ENCODE measurements around the gene ZSWIM3. TPM values are rescaled to one million over a fixed set of nuclear protein-coding genes. Genes with fewer than 3 reads are reported as not detected.
A peak's percentile ranks its signal among the peaks of the same experiment; 100 is the strongest.

Gene ZSWIM3
- total and polyA plus RNA-seq, 2 of the 13 experiments (the other 11 are each of a cell fraction or from before 2014, with no cell fraction given): 5.2 to 5.8 TPM

DNA sequence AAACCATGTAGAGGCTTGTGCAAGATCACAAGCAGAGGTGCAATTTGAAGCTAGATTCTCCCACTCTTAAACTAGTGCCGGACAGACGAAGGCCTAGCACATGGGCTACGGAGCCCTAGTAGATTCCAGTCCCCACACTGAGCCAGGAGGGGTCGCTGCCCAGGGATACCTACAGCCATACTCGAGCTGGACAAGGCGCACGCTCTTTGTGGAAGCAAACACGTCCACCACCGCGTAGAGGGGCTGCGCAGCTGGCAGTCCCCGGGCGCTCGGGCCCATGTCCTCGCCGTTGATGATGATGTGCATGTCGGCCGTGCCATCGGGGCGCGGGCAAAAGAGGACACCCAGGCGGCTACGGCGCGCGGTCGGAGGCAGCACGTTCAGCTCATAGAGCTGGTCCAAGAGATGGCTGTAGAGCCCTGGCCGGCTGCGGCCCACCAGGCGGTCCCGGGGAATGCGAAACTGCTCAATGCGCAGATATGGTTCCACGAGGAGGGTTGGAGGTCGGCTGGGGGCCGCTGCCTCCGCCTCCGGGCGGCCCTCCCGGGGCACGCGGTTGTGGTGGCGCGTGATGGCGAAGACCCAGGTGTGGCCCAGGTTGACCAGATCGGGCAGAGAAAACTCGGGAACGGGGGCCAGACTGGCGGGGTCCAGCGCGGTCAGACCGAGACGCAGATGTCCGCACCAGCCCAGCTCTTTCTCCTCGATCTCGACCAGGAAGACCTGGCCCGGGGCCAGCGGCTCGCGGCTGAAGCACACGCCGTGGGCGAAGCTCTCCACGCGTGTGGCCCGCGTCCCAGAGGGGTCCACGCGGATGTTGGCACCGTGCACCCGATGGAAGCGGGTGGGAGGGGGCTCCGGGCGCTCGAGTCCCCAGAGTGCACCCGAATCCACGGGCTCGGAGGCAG is 32.9 kb downstream of the ZSWIM3 start (continued):
- TF ChIP-seq DBP (CRISPR knock-in tag; IDR thresholded peaks at IDR 0.05; ENCODE audit: not compliant biosample characterization) (peak; percentile 78), ZNF101 (CRISPR knock-in tag; IDR thresholded peaks at IDR 0.05; ENCODE audit: borderline replicate concordance, low read depth) (no peak), BHLHE40 (IDR thresholded peaks at IDR 0.05; ENCODE audit: low read length) (peak; percentile 65), ZFP62 (CRISPR knock-in tag; IDR thresholded peaks at IDR 0.05) (no peak; the same call in 1 of the 2 replicates), SMAD9 (CRISPR knock-in tag; IDR thresholded peaks at IDR 0.05) (peak; percentile 95; the same call in 1 of the 2 replicates), FOXC1 (CRISPR knock-in tag; IDR thresholded peaks at IDR 0.05; ENCODE audit: borderline replicate concordance) (0 out of 2 replicates have a peak, but pooled peaks have one; percentile 20), KDM4B (CRISPR knock-in tag; IDR thresholded peaks at IDR 0.05) (peak; percentile 80), BORCS8-MEF2B (CRISPR knock-in tag; IDR thresholded peaks at IDR 0.05) (no peak; the same call in 1 of the 2 replicates), FLYWCH1 (CRISPR knock-in tag; IDR thresholded peaks at IDR 0.05) (0 out of 2 replicates have a peak, but pooled peaks have one; percentile 77), ZNF501 (CRISPR knock-in tag; IDR thresholded peaks at IDR 0.05) (peak; percentile 63), ZNF10 (CRISPR knock-in tag; IDR thresholded peaks at IDR 0.05; ENCODE audit: borderline replicate concordance, low read depth) (no peak), UBTF (CRISPR knock-in tag; IDR thresholded peaks at IDR 0.05) (peak; percentile 65), ZNF816 (CRISPR knock-in tag; IDR thresholded peaks at IDR 0.05; ENCODE audit: borderline replicate concordance) (no peak; the same call in 1 of the 2 replicates), RFX1 (IDR thresholded peaks at IDR 0.05) (no peak), MYC (CRISPR knock-in tag; IDR thresholded peaks at IDR 0.05; ENCODE audit: borderline replicate concordance) (peak; percentile 97)
- TF ChIP-seq, protein P1, sequence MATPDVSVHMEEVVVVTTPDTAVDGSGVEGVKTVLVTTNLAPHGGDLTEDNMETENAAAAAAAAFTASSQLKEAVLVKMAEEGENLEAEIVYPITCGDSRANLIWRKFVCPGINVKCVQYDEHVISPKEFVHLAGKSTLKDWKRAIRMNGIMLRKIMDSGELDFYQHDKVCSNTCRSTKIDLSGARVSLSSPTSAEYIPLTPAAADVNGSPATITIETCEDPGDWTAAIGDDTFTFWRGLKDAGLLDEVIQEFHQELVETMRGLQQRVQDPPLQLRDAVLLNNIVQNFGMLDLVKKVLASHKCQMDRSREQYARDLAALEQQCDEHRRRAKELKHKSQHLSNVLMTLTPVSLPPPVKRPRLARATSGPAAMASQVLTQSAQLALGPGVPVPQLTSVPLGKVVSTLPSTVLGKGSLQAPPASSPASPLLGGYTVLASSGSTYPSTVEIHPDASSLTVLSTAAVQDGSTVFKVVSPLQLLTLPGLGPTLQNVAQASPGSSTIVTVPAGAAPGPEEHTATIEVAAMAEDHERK (CRISPR knock-in tag; IDR thresholded peaks at IDR 0.05; ENCODE audit: low read depth): no peak
- TF ChIP-seq, protein P2, sequence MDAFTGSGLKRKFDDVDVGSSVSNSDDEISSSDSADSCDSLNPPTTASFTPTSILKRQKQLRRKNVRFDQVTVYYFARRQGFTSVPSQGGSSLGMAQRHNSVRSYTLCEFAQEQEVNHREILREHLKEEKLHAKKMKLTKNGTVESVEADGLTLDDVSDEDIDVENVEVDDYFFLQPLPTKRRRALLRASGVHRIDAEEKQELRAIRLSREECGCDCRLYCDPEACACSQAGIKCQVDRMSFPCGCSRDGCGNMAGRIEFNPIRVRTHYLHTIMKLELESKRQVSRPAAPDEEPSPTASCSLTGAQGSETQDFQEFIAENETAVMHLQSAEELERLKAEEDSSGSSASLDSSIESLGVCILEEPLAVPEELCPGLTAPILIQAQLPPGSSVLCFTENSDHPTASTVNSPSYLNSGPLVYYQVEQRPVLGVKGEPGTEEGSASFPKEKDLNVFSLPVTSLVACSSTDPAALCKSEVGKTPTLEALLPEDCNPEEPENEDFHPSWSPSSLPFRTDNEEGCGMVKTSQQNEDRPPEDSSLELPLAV (CRISPR knock-in tag; conservative IDR thresholded peaks at IDR 0.05; ENCODE audit: low read depth): no peak
- TF ChIP-seq, protein P3, sequence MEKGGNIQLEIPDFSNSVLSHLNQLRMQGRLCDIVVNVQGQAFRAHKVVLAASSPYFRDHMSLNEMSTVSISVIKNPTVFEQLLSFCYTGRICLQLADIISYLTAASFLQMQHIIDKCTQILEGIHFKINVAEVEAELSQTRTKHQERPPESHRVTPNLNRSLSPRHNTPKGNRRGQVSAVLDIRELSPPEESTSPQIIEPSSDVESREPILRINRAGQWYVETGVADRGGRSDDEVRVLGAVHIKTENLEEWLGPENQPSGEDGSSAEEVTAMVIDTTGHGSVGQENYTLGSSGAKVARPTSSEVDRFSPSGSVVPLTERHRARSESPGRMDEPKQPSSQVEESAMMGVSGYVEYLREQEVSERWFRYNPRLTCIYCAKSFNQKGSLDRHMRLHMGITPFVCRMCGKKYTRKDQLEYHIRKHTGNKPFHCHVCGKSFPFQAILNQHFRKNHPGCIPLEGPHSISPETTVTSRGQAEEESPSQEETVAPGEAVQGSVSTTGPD (CRISPR knock-in tag; IDR thresholded peaks at IDR 0.05): peak; percentile 67; the same call in 1 of the 2 replicates
- TF ChIP-seq, protein P4, sequence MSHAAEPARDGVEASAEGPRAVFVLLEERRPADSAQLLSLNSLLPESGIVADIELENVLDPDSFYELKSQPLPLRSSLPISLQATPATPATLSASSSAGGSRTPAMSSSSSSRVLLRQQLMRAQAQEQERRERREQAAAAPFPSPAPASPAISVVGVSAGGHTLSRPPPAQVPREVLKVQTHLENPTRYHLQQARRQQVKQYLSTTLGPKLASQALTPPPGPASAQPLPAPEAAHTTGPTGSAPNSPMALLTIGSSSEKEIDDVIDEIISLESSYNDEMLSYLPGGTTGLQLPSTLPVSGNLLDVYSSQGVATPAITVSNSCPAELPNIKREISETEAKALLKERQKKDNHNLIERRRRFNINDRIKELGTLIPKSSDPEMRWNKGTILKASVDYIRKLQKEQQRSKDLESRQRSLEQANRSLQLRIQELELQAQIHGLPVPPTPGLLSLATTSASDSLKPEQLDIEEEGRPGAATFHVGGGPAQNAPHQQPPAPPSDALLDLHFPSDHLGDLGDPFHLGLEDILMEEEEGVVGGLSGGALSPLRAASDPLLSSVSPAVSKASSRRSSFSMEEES (CRISPR knock-in tag; IDR thresholded peaks at IDR 0.05): peak; percentile 77

Measured in HepG2 (cell line).